Measurements from ENCODE around the gene CRB1. TPM values are rescaled to one million over a fixed set of nuclear protein-coding genes. Genes with fewer than 3 reads are reported as not detected.

Gene CRB1
- total RNA-seq, 4 donors from 2014 or later: 0.12 to 0.54 (median 0.33) TPM

DNA sequence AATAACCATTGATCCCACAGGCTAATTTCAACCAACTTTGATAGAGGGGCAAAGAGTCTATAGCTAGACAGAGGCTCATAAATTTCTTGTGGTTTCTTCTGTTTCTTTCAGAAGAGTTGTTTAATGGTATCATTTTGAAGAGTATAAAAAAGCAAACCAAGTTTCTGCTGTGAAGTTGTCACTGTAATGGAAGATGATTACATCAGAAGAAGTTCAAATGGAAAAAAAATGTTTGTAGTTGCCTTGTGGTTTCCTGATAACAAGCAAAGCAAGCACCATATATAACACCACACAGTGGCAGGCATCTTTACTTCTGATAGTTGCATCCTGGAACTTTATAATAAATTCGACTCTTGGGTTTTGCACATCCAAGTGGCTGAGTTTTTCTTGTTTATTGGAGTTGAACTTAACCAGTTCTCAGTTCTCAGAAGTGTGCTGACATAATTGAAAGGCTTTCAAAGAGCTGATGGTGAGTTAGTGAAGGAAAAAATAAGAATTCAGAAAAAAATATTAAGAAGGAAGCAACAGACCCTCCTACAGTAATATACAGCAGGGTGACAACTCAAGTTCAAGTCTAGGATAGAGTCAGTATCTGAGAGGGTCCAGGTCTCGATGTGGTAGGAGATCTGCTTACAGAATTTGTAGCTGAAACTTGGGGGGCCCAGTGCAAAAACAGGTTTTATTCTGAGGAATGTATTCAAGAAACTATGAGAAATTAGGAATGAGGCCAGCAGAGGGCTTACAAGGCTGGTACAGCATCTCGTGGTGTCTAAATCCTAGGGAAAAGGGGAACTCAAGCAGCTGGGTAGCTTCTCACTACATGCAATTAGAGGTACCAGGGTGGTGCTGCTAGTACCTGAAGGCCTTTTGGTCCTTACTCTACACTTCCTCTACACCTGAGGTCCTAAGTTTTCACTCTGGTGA lies 123.5 kb downstream of the CRB1 start:
- 56 to 69% methylated on average over 3 of the region's 3 CpGs for WGBS, 2 donors (ENCODE audit: low coverage in 1 of 2)
- H3K36me3 ChIP-seq: no peaks in the 10 kb centered on the region
- H3K4me3 ChIP-seq: no peak overlapping the region
- TF ChIP-seq POLR2A (IDR thresholded peaks at IDR 0.05) (no peak), EP300 (IDR thresholded peaks at IDR 0.05) (no peak), CTCF (IDR thresholded peaks at IDR 0.05) (no peak), POLR2AphosphoS5 (IDR thresholded peaks at IDR 0.05) (no peak)
- ATAC-seq: no peak
- H3K27me3 ChIP-seq: no peaks in the 10 kb centered on the region
- no peak overlapping the region for H3K27ac ChIP-seq
- no peaks in the 10 kb centered on the region for H3K9me3 ChIP-seq
- no peaks in the 10 kb centered on the region for H3K4me1 ChIP-seq

DNA sequence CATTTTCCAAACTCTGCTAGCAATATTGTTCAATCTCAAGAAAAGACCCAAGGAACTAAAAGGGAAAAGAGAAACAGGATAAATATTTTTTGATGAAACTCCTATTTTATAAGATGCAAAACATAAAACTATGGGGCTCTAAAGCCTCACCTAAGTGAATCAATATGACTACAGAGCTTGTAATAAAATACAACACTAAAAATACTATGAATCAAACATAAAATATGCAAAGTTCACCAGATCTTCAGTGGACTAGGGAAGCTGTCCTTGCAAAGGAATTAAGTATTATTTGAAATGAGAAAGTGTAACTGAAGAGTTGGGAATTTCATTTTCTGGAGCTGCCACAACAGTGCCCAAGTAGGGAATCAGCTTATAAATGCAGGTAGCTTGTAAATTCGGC lies 124.5 kb downstream of the CRB1 start:
- Histone ChIP-seq H3K27me3 (no peaks in the 10 kb centered on the region), H3K36me3 (no peaks in the 10 kb centered on the region), H3K27ac (no peak overlapping the region), H3K4me1 (no peaks in the 10 kb centered on the region), H3K9me3 (no peaks in the 10 kb centered on the region), H3K4me3 (no peak overlapping the region)
- WGBS, 2 donors (ENCODE audit: low coverage in 1 of 2): 67 to 71% methylated on average over 1 of the region's 1 CpG
- TF ChIP-seq CTCF (IDR thresholded peaks at IDR 0.05): no peak
- no peak for TF ChIP-seq POLR2AphosphoS5 (IDR thresholded peaks at IDR 0.05)
- TF ChIP-seq EP300 (IDR thresholded peaks at IDR 0.05): no peak
- no peak for TF ChIP-seq POLR2A (IDR thresholded peaks at IDR 0.05)
- ATAC-seq: no peak

- H3K9me3 ChIP-seq: no peaks in the 10 kb centered on the region
- no peak overlapping the region for H3K4me3 ChIP-seq
- H3K36me3 ChIP-seq: no peaks in the 10 kb centered on the region
- 38% methylated on average over 1 of the region's 1 CpG for WGBS, 2 donors (ENCODE audit: low coverage in 1 of 2)
- H3K27me3 ChIP-seq: no peaks in the 10 kb centered on the region
- no peak overlapping the region for H3K27ac ChIP-seq
- TF ChIP-seq EP300 (IDR thresholded peaks at IDR 0.05) (no peak), POLR2A (IDR thresholded peaks at IDR 0.05) (no peak), CTCF (IDR thresholded peaks at IDR 0.05) (no peak), POLR2AphosphoS5 (IDR thresholded peaks at IDR 0.05) (no peak)
- H3K4me1 ChIP-seq: no peaks in the 10 kb centered on the region
- no peak for ATAC-seq
These were observed 125.1 kb downstream of the CRB1 start for GRCh38 chr1:197393105-197393504.

GRCh38 chr1:197393772-197394171 lies 125.7 kb downstream of the CRB1 start:
- TF ChIP-seq CTCF (IDR thresholded peaks at IDR 0.05) (no peak), POLR2AphosphoS5 (IDR thresholded peaks at IDR 0.05) (no peak), EP300 (IDR thresholded peaks at IDR 0.05) (no peak)
- no peak for ATAC-seq
- Histone ChIP-seq H3K27ac (no peak overlapping the region), H3K27me3 (no peaks in the 10 kb centered on the region), H3K4me1 (no peaks in the 10 kb centered on the region), H3K36me3 (no peaks in the 10 kb centered on the region), H3K4me3 (no peak overlapping the region), H3K9me3 (no peaks in the 10 kb centered on the region)
- WGBS, 2 donors (ENCODE audit: low coverage in 1 of 2): 94 to 97% methylated on average over 4 of the region's 4 CpGs

Data from gastroesophageal sphincter (tissue), 4 donors.